A549 (cell line): ENCODE data around the gene C10orf105.

Source experiments
- CHD4 ChIP-seq: fragments of 200-600 bp; sonication (generic); IDR thresholded peaks from 2 replicates; pipeline ENCODE4 v1.6.1; 2016; ENCODE audit warnings: antibody characterized with exemption, mild to moderate bottlenecking, borderline replicate concordance
- CTCF ChIP-seq: fragments of >200 bp; sonication (Bioruptor Twin); formaldehyde crosslinking; IDR thresholded peaks from 3 replicates; pipeline ENCODE4 v1.5.1; 2016
- ELK1 ChIP-seq: fragments of 150-350 bp; IDR thresholded peaks from 2 replicates; pipeline ENCODE4 v1.6.1; 2014; ENCODE audit warnings: low read depth, mild to moderate bottlenecking, low read length
- POLR2A ChIP-seq: IDR thresholded peaks from 2 replicates; pipeline ENCODE4 v1.6.1; 2012; ENCODE audit warnings: mild to moderate bottlenecking, low read length
- RNF2 ChIP-seq: fragments of 200-600 bp; sonication (generic); IDR thresholded peaks from 2 replicates; pipeline ENCODE4 v1.6.1; 2016; ENCODE audit warnings: low read depth, mild to moderate bottlenecking, antibody characterized with exemption, moderate library complexity, borderline replicate concordance
- SMC3 ChIP-seq: fragments of >200 bp; sonication (Bioruptor Twin); formaldehyde crosslinking; IDR thresholded peaks from 3 replicates; pipeline ENCODE4 v1.6.1; 2018; ENCODE audit warnings: inconsistent platforms

GRCh38 chr10:71744897-71745663 lies 25.5 kb upstream of the C10orf105 start:
- no peak for TF ChIP-seq CTCF
- TF ChIP-seq SMC3, result no peak
- TF ChIP-seq RNF2, result no peak
- TF ChIP-seq POLR2A, result no peak
- no peak for TF ChIP-seq ELK1
- no peak for TF ChIP-seq CHD4
